ENCODE measurements around the gene RAB27B.

The RAB27B gene

GRCh38 chr18:54872681-54873080 is 44.4 kb downstream of the RAB27B start:
- DNase-seq, result no peak

- no peak for DNase-seq
These were observed 45.6 kb downstream of the RAB27B start for GRCh38 chr18:54873884-54874255.

GRCh38 chr18:54875063-54875462 is 46.8 kb downstream of the RAB27B start:
- DNase-seq, result no peak

DNA sequence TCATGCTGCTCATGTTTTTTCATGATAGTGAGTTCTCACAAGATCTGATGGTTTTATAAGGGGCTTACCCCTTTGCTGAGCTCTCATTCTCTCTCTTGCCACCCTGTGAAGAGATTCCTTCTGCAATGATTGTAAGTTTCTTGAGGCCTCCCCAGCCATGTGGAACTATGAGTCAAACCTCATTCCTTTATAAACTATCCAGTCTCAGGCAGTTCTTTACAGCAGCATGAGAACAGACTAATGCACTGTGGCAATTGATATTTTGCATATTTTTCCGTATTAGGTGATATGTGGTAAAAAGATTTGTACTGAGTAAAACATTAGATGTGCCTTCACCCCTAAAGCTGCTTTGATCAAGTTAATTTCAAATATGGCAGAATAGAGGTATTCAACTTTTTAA is 48.8 kb downstream of the RAB27B start:
- DNase-seq, result no peak

DNA sequence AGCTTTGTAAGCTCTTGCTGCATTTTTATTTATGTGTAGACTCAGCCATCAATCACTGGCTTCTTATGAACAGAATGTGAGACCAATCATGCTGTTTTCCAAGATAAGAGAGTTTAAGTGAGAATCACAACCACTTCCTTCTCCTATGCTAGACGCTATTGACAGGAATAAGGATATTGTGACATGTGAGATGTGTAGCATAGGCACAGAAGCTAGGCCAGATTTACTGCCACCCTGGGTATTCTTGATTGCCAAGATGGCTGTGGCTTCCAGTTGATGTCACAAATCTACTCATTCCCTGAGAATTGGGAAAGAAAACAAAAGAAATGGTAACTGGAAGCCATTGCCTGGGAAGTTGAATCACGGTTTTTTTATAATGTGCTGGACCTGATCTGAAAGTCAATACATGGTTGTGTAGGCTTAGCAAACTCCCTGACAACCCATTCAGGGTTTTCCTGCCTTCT is 49.9 kb downstream of the RAB27B start:
- DNase-seq, result no peak

GRCh38 chr18:54878659-54879358 is 50.5 kb downstream of the RAB27B start:
- DNase-seq, result no peak

DNA sequence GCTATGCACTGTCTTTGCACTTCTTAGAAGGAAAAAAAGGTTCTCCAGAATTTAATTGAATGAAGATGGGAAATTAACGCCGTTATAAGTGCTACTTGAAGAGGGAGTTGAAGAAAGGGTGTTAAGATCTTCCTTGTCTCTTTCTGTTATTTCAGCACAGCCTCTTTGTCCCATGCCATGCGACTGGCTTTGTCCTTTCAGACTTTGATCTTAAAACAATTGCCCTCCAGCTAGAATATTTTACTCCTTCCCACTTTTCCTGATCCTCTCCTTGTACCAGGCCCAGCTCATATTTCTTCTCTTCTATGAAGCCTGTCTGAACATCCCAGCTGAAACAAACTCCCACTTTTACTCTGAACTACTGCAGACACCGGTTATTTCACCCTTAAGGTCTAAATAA is 51.4 kb downstream of the RAB27B start:
- no peak for DNase-seq

GRCh38 chr18:54880395-54881105 is 52.3 kb downstream of the RAB27B start:
- DNase-seq, result no peak

- no peak for DNase-seq
These were observed 53.0 kb downstream of the RAB27B start for GRCh38 chr18:54881229-54881768.

GRCh38 chr18:54882318-54882717 is 54.0 kb downstream of the RAB27B start:
- no peak for DNase-seq

DNA sequence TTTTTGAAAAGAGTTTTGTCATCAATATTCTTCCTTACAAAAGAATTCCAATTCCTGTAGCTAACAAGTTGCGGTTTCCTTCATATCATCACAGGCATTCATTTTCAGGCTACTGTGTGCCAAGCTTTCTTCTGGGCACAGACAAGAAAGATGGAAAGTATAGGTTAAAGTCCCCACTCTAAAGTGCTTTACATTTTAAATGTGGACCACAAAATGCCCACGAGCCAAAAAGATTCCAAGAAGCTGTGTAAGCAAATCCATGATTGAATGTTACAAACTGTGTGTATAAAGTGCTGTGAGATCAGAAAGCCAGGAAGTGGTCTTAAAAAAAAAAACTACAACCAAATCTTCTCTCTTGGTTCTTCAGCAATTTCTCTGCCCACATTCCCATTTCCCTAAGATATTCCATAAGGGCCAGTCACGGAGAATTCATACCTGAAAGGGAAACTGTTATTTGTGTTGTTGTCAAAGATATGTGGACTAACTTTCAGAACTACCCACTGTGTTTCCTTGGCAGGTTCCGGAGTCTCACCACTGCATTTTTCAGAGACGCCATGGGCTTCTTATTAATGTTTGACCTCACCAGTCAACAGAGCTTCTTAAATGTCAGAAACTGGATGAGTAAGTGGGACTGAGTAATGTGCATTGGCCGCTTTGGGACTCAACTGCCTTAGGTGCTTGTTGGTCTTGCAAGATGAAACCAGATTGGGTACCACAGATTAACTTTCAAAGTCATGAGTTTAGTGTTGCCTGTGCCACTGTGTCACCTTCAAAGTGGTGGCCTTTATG is 55.7 kb downstream of the RAB27B start:
- DNase-seq, result no peak

DNA sequence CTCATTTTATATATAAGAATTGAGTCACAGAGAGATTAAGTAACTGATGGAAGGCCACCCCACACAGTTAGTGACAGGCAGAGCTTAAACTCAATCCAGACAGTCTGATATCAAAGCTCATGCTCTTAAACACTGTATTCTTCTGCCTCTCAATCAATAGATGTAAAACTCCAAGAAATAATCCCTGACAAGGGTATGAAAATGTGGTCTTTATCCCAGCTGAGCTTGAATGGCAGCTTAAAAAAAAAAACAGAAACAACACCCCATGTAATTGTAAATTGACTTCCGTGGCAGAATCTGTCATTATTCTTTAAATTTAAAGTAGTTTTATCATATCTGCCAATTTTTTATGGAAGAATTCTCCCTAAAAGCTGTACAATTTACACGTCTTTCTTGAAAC is 60.1 kb downstream of the RAB27B start:
- DNase-seq, result no peak

DNA sequence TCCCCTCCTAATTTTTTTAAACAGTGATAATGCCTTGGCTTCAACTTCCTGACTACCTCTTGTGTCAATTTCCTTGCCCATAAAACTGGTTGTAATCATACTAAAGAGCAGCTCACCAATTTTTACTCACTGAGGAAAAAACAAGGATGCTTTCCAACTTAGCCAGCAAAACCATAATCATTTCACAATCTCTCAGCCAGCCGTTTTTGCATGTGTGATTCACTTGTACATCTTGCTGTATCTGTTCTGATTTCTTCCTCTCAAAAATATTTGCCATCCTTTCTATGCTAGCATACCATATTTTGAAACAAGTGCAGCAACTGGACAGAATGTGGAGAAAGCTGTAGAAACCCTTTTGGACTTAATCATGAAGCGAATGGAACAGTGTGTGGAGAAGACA is 60.7 kb downstream of the RAB27B start:
- DNase-seq, result no peak

GRCh38 chr18:54899500-54899899 is 71.2 kb downstream of the RAB27B start:
- DNase-seq, result no peak

- no peak for DNase-seq
These were observed 72.0 kb downstream of the RAB27B start for GRCh38 chr18:54900290-54900689.

DNA sequence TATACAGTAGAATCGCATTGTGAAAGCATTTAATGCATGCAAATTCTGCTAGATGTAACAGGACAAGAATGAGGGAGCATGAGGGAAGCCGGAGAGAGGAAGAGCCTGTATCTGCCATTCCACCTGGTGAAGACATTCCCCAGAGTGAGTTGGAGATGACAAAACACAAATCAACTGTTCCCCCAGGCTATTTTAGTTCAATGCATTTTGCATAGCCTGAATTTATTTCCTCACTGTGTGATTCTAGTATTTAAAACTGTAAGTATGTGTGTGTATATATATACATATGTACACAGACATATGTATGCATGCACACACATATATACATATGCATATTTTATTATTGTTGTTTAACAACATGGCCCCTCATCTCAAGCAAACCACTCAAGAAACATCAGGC is 76.3 kb downstream of the RAB27B start:
- DNase-seq, result no peak

GRCh38 chr18:54905629-54906028 is 77.4 kb downstream of the RAB27B start:
- DNase-seq, result no peak

DNA sequence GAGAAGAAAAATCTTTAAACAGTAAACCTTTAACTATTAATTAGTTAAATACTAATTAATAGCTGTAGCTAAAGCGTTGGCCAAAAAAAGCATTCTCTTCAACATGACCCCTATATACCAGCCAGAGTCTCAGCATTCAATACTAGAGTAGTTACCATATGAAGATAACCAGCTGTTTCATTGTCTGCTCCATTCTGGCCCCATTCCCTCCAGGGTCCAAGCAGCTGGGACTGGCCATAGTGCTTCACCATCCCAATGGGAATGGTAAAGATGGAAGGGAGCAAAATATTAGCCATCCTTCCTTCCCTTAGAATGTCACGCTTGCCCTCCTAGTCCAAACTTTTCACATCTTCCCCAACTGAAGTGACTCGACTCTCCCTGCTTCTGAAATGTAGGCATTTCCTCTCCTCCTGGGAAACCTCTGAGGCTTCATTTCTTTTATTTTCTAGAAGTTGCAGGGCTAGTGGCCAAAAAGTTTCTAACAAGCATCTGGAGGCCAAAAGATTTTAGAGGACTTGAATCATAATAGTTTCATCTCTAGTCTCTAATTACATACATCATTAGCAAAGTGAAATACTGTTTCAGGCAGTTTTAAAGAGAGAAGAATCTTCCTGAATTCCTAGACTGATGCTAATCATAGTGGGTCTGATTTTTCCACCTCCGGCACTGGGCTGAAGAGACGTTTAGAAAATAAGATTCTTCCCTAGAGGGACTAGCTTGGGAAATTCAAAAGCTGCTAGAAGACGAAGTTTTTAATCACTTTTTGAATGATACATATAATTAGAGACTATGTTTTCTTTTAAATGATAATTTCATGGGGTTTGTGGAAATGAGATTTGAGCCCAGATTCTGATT is 78.3 kb downstream of the RAB27B start:
- no peak for DNase-seq

GRCh38 chr18:54909538-54909937 is 81.3 kb downstream of the RAB27B start:
- no peak for DNase-seq

DNA sequence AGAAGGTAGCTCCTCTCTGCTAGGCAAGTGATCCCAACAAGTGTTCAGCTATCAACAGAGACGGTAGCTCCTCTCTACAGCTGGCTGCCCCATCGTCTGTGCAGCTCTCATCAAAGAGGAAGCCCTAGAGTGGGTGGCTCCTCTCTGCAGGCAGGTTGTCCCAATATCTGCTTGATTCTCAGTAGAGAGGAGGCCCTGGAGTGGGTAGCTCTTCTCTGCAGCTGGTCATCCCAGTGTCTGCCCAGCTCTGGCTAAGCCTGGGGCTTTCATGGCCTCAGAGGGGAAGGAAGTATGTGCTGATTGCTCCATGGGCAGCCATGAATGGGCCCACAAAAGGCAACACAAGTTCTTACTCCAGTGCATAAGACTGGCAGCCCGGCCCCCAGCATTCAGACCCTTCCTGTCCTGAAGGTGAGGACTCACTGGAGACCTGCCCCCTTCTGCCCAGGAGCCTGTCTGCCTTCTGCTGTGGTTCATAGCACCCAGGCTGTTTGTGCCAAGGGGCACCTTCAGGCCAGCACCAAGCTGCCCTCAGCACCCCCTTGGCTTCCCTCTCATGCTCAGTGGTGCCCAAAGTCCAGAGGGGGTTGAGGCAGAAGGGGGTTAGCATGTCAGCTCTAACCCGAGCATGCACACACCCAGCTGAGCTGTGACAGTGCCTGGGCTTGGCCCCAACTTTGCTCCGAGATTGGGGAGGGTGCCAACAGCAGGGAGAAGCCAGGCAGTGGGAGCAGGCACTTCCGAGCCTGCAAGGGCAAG is 82.1 kb downstream of the RAB27B start:
- no peak for DNase-seq

DNA sequence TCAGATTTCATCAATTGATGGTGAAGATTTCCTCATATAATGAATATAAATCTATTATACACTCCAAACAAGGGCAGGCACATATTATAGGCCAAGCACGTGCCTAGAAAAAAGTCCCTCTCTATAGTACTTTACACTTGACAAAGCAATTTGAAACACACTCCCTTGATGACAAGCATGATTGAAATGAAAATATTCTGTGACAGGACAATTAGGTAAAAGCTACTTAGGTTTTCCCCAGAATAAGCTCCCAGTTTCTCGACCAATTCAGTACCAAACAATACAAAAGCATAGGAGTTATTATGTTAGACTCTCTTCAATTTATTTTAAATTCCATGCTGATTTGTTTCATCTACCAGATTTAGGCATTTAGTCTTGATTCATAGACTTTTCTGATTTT is 83.3 kb downstream of the RAB27B start:
- DNase-seq, result no peak

- DNase-seq, result no peak
These were observed 86.5 kb downstream of the RAB27B start for GRCh38 chr18:54914816-54915215.

Measured in 8988T (cell line).